NCI-H146 (cell line): ENCODE data around the gene ROBO2.

Experiments
- DNase-seq: peaks from one replicate; lab custom pipeline; 2025; lab: John Stamatoyannopoulos, UW

The ROBO2 gene

DNA sequence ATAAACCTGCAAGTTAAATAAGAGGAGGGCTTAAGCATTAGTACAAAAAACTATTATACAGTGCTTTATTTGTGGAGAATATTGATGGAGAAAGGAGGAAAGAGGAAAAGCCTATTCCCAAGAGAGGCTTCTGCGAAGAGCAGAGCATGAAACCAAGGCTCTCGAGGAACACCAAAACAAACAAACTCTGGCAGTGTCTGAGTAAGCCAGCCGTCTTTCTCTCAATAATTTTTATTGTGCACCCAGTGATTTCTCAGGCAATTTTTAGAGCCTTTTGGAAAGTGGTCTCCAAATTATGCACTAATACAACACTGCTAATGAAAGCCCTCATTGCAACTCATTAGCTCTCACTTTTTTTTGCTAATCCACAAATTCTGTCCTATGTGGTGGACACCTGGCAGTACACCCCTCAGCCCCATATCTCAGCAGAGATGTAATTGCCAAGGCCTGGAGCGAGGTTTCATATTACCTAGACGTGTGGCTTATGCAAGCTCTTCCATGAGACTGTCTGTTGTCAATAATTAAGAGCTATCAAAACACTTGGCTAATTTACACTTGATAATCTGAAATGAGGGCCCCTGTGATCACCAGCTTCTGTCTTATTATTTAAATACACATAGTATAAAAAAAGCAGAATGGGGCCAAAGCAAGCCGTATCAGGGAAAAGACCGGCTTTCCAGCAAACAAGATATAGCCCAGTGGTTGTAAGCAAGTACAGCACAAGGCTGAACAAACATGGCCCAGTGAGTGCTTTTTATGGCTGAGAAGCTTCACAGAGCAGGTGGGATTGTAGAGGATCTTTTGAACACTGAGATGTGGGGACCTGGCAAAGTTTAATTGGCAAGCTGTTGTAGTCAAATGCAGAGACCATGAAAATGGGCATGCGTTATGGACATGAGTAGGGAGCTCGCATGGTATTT is 216.9 kb downstream of the ROBO2 start:
- peak; percentile 95 for DNase-seq

DNA sequence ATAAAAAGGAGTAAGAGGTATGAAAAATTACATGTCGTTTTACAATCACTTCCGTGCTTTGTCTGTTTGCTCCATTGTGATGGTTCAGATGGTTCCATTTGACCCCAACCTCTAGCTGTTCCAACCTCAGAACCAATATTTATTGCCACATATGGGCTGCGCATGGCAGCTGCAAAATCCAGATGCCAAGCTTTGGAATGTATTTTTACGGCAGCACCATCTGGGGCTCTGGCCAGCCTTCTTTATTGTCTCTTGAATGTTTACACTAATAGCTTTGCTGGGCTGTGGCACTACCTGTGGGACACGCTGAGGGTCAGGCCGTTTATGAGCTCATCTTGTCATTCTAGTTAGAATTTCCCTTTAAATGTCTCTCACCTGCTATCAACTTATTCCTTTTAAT is 219.8 kb downstream of the ROBO2 start:
- peak; percentile 89 for DNase-seq

DNA sequence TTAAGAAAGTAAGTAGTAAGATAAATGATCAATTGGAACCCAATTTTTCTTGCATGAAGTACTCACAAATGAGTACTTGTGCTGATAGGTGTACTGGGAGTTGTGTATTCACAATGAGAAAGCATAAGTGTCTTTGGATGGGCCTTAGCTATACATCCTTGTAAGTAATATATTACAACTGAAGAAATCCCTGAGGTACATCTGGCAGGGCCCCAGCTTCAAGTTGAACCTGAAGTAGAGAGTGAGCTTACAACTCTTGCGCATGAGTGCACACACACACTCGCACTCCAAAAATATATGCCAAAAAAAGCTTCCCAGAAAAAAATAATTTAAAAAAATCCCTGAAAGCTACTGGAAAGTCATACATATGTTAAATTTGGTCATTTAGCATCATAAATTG is 222.5 kb downstream of the ROBO2 start:
- no peak for DNase-seq

DNA sequence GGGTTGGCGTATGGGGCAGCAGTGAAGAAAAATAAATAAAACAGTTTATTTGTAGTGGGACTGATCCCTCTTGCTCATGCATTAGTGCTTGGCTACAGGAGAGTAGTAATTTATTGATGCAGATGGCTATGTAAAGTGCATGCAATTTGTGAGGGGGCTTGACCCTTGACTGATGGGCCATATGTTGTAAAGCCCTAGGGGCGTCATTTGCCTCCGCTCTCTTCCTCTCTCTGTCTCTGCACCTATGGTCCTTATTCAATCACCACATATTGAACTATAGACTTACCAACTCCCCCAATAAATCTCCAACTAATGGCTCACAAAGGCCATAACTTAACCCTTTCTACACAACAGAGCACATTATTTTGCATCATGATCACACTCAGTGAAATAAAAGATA is 227.7 kb downstream of the ROBO2 start:
- DNase-seq, result peak; percentile 24

DNA sequence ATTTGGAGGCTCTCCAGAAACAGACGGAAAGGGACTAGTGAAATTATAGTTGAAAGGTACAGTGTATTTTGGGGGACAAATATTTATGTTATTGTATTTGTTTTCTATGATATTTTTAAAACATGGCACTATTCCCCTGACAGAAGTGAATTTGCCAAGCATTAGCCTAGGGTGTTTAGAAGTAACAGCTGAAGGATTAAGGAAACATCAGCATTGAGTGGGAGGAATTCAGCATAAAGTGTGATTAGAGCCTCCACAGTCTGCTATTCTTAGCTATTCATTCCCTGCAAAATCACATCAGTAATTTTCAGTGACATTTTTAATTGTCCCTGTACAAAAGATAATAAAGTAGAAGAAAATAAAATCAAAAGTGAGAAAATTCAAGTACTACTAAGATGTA is 231.4 kb downstream of the ROBO2 start:
- no peak for DNase-seq

DNA sequence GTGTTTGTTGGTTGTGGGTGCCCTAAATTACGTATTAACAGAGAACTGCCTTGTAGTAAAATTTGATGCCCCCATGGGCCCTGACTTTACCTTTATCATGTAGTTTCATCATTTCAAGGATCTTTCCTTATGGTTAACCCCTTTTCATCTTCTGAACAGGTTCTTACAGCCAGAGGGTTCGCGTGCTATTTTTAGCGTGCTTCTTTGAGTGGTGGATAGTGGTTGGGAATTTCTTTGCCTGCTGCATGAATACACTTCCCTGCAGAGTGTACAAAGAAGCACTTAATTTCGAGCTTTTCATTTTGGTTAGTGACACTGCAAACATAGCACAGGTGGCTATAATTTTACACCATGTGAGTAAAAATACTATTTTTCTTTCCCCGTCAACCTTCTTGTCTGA is 231.8 kb downstream of the ROBO2 start:
- no peak for DNase-seq

DNA sequence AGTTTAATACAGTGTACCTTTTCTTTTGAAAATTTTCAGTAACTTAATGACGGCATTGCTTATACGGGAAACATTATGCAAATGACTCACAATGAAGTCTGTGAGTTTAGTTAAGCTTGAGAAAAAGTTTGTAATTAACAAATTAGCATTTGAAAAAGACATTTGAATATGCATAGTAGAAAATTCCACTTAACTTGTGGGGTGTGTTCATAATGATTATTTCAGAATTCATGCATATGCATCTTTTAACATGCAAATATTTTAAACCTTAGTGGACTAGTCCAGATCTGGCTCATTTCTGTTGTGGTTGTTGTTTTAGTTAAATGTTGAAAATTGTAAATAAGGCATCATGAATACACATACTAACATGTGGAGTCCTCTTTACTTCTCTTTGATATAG is 239.4 kb downstream of the ROBO2 start:
- no peak for DNase-seq

DNA sequence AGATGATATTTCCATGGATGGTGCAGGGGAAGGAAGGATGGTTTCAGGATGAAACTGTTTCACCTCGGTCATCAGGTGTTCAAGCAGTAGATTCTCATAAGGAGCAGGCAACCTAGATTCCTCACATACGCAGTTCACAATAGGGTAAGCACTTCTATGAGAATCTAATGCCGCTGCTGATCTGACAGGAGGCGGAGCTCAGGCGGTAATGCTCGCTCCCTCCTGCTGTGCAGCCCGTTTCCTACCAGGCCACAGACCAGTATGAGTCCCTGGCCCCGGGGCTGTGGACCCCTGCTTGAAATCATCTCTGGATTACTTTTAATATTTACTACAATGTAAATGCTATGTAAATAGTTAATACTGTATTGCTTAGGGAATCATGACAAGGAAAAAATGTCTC is 241.8 kb downstream of the ROBO2 start:
- DNase-seq, result peak; percentile 54

DNA sequence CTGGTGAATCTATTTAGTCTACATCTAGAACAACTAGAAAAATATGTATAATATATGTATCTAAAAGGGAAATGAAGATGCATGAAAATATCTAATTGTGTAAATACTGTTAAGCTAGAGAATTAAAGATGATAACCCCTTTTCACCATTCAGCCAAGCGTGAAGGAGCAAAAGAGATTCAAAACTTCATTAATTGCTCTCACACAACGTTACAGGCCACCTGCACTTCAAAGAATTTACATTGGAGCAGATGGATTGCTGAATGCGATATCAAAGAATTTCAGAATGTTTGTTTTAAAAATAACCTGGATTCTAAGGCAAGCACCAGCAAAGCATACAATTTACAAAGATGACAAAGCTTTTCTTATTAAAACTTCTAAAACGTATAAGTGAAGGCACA is 243.2 kb downstream of the ROBO2 start:
- DNase-seq, result peak; percentile 64

DNA sequence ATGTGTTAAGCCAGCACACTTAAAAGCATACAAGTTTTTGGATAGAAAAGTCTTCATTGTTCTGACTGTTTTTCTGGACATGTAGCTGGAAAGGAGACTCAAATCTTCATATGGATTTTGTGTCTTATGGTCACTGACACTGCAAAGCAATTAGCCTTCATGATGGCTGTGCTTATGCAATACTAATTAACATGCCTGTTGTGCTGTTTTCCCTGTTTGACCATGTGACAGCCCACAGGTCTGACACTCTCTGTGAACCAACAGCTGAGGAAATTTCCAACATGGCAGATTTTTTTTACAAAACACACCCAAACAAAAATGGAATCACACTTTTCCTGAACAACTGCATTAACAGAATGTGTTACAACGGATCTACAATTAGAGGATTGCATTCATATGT is 248.4 kb downstream of the ROBO2 start:
- no peak for DNase-seq

DNA sequence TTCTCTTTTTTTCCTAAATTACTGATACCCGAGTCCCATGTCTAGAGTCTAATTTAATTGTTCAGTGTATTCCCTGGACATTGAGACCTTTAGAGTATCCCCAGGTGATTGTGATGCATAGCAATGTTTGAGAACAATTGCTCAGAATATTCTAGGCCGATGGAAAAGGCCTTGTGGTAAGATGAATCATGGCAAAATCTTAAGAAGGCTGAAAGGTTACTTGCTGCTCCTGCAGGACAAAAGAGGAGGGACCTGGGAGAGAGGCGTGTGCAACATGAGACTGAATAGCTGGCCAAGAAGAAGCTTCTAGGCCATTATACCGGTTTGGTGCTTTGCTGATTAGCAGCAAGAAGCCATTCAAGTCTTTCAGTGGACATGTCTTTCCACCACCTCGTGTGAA is 256.6 kb downstream of the ROBO2 start:
- DNase-seq, result no peak

DNA sequence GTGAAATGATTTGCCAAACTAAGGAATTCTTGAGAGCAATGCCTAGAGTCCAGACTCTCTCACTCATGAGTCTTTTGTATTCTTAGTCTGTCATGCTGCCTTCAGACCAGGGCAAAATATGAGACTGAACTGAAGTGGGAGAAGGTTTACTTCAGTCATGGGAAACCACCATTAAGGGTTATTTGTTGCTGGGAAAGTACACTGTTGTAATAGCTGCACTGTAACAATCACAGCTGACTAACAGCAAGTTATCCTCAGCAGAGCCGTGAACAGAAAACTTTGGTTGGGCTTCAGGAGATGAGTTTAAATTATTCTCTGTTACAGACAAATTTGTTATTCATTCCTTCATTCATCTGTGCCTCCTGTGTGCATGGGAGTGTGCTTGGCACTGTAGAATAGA is 258.5 kb downstream of the ROBO2 start:
- no peak for DNase-seq

DNA sequence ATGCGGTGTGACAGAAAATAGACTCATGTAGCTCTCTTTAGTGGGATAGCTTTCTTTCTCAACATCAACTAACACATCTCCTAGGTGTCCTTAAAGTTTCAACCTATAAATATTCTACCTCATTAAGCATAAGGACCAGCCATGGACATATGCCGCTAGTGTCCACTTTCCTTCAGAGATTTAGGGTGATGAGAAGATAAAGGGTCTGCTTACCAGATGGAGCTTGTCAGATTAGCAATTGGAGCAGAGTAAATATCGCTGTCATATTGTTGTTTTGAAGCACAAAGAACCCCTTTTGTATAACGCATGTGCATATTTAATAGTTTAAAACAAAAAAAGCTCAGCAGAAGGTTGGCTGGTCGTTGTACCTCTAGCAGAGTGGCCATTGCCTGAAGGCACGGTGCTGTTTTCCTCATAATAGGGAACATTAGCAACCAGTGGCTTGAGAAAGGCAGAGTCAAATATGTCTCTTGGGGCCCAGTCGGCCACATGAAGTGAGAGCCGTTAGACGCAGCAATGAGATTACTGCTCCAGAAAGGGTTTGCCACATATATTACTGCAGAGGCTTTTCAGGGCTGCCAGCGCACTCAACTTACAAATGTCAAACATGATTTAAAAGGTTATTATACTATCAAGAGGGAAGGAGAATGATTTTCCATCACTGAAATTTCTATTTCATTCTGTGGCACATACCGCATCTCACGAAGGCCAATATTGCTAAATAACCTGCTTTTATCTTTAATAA is 264.2 kb downstream of the ROBO2 start:
- peak; percentile 81 for DNase-seq

DNA sequence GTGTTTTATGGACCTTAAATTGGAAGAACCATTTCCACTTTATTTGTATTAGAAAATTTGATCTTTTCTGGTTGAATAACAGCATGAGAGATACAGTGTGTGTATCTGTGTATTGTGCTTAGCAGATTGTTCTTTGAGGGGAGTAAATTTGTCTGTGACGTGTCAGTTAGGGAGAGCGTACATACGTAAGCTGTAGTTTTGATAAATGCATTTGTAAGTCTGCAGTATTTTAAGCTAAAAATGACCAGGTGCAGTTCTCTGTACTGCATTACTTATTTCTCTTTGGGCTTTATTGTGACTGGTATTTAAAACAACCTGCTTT is 264.8 kb downstream of the ROBO2 start:
- peak; percentile 24 for DNase-seq

DNA sequence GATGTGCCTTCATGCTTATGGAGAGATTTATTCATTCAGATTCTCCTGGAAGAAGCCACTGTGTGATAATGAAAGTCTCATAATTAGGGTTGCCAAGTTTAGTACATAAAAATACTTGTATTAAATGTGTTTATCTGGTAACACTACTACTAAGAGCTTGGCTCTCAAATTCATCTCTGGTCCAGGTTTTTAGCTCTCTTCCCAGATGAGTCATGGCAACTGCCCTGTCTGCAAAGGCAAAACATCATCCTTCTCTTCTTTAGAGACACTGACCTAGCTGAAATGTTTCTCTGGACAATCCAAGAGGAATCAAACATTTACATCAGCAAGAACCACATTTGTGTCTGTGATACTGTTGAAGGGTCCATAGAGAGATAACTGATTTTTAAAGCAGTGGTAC is 269.6 kb downstream of the ROBO2 start:
- no peak for DNase-seq

DNA sequence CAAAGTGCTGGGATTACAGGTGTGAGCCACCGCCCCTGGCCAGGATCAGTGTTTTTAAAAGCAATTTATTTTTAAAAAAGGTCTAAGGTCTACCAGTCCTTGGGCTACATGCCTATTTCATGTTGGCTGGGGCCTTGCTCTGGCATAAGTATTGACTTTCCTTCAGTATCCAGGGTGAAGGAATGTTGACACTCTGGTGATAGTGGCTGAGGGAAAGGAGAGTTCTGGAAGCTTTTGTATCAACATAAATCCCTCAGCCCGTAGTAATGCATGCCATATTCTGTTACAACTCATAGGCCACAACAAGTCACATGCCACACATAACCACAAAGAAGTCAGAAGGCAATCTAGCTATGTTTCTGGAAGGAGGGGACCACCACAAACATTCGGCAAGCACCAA is 273.9 kb downstream of the ROBO2 start:
- DNase-seq, result no peak

DNA sequence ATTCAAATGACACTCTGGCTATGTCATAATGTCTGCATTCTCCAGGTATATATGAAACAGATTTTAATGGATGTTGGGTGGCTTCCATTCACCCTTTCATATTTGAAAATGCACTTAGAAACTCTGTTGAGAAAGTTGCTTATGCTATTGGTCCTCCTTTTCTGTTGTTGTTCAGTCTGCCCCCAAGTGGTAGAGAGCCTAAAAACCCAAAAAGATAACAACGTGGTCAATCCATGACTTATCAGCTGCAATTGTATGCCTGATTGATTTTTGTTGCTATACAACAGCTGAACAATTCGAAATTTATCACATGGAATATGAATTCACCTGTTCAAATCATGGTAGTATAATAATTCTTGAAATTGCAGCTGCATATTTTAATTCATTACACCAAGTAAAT is 279.8 kb downstream of the ROBO2 start:
- DNase-seq, result peak; percentile 37

DNA sequence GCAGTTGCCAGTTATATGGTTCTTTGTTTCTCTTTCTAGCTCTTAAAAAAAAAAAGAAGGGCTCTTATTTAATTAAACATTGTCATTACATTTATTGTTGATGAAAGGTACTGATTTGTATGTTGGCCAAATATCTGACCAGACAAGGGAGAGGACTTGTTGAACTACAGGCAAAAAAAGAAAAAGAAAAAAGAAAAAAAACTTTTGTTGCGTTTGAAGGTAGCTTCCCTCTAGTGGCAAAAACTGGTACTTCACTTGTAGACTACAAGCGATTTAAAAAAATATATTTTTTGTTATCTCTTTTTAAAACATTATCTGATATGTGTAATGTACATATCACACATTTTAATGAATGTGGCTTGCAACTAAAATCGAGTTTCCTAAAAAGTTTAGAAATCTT is 280.6 kb downstream of the ROBO2 start:
- peak; percentile 21 for DNase-seq

DNA sequence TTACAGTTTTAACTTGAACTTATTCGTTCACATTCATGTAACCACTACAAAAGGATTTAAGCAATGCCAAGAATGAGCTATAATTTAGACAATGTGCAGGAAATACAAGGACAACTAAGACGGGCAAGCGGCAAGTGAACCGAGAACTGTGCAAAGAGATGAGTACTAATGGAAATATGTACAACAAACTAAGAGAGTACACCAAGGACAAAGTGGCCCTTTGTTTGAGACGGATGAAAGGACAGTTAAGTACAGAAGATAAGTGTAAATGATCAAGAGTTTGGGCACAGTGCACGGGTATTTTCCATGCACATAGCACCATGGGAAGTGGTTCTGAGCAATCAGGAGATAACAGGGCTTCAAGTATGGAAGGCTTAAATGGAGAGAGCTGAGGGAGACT is 281.7 kb downstream of the ROBO2 start:
- no peak for DNase-seq

DNA sequence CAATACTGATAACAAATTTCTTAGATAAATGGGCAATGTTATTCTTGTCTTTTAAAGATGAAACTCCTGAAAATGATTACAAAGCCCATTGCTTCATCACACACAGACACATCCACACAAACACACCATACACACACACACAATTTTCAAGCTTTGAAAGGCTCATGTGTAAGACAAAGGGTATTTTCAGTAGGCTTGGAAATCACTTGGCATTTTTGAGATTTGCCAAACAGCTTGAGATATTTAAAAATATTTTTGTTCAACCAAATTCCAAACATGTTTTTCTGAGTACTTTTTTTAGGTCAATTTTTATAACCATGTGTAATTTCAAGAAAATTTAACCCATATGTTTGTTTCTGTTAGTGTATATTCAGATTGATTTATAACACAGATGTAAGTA is 283.7 kb downstream of the ROBO2 start:
- DNase-seq, result no peak

DNA sequence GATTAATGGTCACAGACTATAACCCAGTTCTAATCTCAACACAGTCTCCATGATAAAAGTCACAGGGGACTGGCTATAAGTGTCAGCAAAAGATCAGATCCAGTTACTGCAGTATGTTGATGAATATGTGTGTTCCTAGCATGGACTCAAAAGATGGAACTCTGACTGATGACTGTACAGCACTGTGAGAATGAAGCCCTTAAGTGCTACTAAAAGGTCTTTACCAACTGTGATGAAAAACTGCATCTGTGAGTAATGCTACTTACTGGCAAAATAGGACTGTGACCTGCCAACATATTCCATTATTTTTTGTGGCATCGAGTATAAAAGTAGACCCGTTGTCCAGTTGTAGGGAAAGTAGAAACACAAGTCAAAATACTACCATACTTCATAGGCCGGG is 284.2 kb downstream of the ROBO2 start:
- no peak for DNase-seq

DNA sequence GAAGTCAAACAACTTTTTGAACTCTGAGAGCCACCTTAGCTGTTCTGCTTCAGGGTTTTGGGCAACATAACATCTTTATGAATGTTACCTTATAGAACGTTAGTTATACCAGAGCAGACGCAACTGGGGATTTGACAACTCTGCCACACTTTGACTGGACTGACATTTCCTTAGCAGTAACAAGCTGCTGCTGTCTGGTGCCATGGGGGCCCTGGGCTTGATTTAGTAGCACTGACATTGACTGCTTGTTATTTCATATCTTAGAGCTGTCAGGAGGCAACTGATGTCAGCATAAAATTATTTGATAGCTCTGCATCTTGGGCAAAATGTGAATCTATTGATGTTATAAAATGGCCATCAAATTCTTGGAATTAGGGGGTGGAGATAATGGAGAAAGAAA is 285.4 kb downstream of the ROBO2 start:
- no peak for DNase-seq

DNA sequence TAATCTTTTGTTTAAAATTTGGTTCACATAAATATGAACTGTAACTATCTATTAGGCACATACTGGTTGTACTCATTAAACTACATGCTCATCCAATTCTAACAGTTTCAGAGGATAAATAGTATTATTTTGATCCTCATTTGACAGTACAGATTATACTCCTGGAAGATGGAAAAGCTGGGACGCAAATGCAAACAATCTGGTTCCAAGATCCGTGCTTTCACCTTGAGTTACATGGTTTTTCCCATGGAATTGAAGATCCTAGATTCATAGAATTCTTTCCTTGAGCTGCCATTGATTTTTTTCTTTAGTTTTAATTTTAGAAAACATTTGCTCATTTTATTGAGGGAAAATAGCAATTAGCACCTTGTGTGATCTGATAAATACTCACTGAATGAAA is 285.8 kb downstream of the ROBO2 start:
- no peak for DNase-seq

DNA sequence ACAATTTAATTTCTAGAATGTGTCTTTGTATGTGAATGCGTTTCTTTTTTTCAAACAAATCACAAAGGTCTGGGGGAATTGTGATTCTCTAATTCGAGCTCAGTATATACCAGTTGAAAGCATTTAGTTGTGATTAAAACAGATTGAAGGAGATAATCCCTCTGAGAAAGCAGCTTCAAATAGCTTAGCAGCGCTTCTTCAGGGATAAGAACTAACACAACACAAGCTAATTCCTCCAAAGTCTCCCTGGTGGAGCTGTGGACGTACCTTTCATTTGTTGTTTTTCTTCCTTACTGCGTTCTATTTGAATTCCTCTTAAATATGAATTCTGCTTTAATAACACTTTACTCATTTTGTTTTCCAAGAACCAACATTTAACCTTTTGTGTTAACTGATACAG is 286.7 kb downstream of the ROBO2 start:
- DNase-seq, result no peak
